Neural cell (in vitro differentiated cells): ENCODE results near the gene PLCB1. TPM values are rescaled to one million over a fixed set of nuclear protein-coding genes. Genes with fewer than 3 reads are reported as not detected.

ENCODE experiments used
- H2AFZ ChIP-seq: fragments of 200-600, 300-800 bp; sonication (generic), shearing (Covaris generic); 2 replicates; pipeline ENCODE4 v1.6.0; 2014; ENCODE audit warnings: low read depth, mild to moderate bottlenecking, antibody characterized with exemption, low read length, moderate library complexity
- H3F3A ChIP-seq: fragments of 200-600 bp; shearing (Covaris generic); 2 replicates; pipeline ENCODE4 v1.6.1; 2016; ENCODE audit warnings: mild to moderate bottlenecking, moderate library complexity, mixed read lengths, antibody characterized with exemption, low read length; ENCODE audit not compliant: insufficient read depth, poor library complexity, severe bottlenecking
- H3K27ac ChIP-seq: fragments of 200-600, 300-800 bp; sonication (generic), shearing (Covaris generic); 2 replicates; pipeline ENCODE4 v1.5.1; 2014; ENCODE audit warnings: mild to moderate bottlenecking, low read length, moderate library complexity
- H3K27me3 ChIP-seq: fragments of 300-800, 200-600 bp; sonication (generic), shearing (Covaris generic); 2 replicates; pipeline ENCODE4 v1.6.0; 2014; ENCODE audit warnings: mild to moderate bottlenecking, low read depth, low read length, moderate library complexity; ENCODE audit not compliant: insufficient read depth
- H3K36me3 ChIP-seq: fragments of 300-800, 200-600 bp; sonication (generic), shearing (Covaris generic); 2 replicates; pipeline ENCODE4 v1.5.1; 2014; ENCODE audit warnings: mild to moderate bottlenecking, antibody characterized with exemption, low read length, moderate library complexity; ENCODE audit not compliant: insufficient read depth
- H3K4me2 ChIP-seq: fragments of 300-800, 200-600 bp; sonication (generic), shearing (Covaris generic); 2 replicates; pipeline ENCODE4 v1.6.0; 2014; ENCODE audit warnings: mild to moderate bottlenecking, low read length
- H3K4me3 ChIP-seq: fragments of 300-800, 200-600 bp; sonication (generic), shearing (Covaris generic); 2 replicates; pipeline ENCODE4 v1.5.1; 2014; ENCODE audit warnings: mild to moderate bottlenecking, low read length, moderate library complexity
- H3K79me2 ChIP-seq: fragments of 200-600 bp; shearing (Covaris generic); replicated peaks from 2 replicates; pipeline ENCODE4 v1.6.0; 2014; ENCODE audit warnings: mild to moderate bottlenecking, low read length, moderate library complexity; ENCODE audit not compliant: insufficient read depth
- H3K9ac ChIP-seq: fragments of 300-800, 200-600 bp; sonication (generic), shearing (Covaris generic); 2 replicates; pipeline ENCODE4 v1.6.1; 2016; ENCODE audit warnings: mild to moderate bottlenecking, low read length, mixed read lengths
- H3K9me2 ChIP-seq: fragments of 200-600 bp; shearing (Covaris generic); 2 replicates; pipeline ENCODE4 v1.6.1; 2016; ENCODE audit warnings: mild to moderate bottlenecking, low read length, mixed read lengths; ENCODE audit not compliant: insufficient read depth
- H3K9me3 ChIP-seq: fragments of 200-600, 300-800 bp; sonication (generic), shearing (Covaris generic); 2 replicates; pipeline ENCODE4 v1.6.1; 2016; ENCODE audit warnings: mild to moderate bottlenecking, mixed run types, low read length, moderate library complexity, mixed read lengths
- H4K20me1 ChIP-seq: fragments of 200-600 bp; shearing (Covaris generic); 2 replicates; pipeline ENCODE4 v1.6.1; 2016; ENCODE audit warnings: mild to moderate bottlenecking, mixed run types; ENCODE audit not compliant: insufficient read depth
- EP300 ChIP-seq: fragments of 450-650 bp; conservative IDR thresholded peaks from 2 replicates; pipeline ENCODE4 v1.6.1; 2014; ENCODE audit warnings: antibody characterized with exemption, mild to moderate bottlenecking, moderate library complexity; ENCODE audit not compliant: poor library complexity, severe bottlenecking
- EZH2 ChIP-seq: fragments of 200-600, 300-800 bp; shearing (Covaris generic), sonication (generic); IDR thresholded peaks from 2 replicates; pipeline ENCODE4 v1.6.1; 2014; ENCODE audit warnings: antibody characterized with exemption, low read length, borderline replicate concordance, mild to moderate bottlenecking; ENCODE audit not compliant: insufficient read depth, poor library complexity, severe bottlenecking
- MXI1 ChIP-seq: fragments of 450-650 bp; conservative IDR thresholded peaks from 2 replicates; pipeline ENCODE4 v1.6.1; 2014; ENCODE audit warnings: antibody characterized with exemption, mild to moderate bottlenecking; ENCODE audit not compliant: poor library complexity, severe bottlenecking
- POLR2AphosphoS5 ChIP-seq: IDR thresholded peaks from 2 replicates; pipeline ENCODE4 v1.6.1; 2012
- RAD21 ChIP-seq: fragments of 450-650 bp; conservative IDR thresholded peaks from 2 replicates; pipeline ENCODE4 v1.6.1; 2014; ENCODE audit warnings: antibody characterized with exemption, mild to moderate bottlenecking, moderate library complexity
- REST ChIP-seq: IDR thresholded peaks from 2 replicates; pipeline ENCODE4 v1.6.1; 2012; ENCODE audit warnings: borderline replicate concordance
- SMC3 ChIP-seq: fragments of 450-650 bp; conservative IDR thresholded peaks from 2 replicates; pipeline ENCODE4 v1.6.1; 2014; ENCODE audit warnings: antibody characterized with exemption, mild to moderate bottlenecking, moderate library complexity; ENCODE audit not compliant: poor library complexity
- TAF1 ChIP-seq: IDR thresholded peaks from 2 replicates; pipeline ENCODE4 v1.6.1; 2012; ENCODE audit warnings: low read depth
- polyA plus RNA-seq: library from polyadenylated mRNA; depleted of rRNA; stranded (reverse); fragments of >200 nt; gene quantifications from 2 replicates; pipeline ENCODE4 v1.2.3, GENCODE V29; 2014
- TF ChIP-seq, protein P1 (sequence below): fragments of 450-650 bp; IDR thresholded peaks from 2 replicates; pipeline ENCODE4 v1.5.1; 2014; ENCODE audit warnings: antibody characterized with exemption, mild to moderate bottlenecking, moderate library complexity; ENCODE audit not compliant: poor library complexity, severe bottlenecking

The PLCB1 gene
- polyA plus RNA-seq, 1 donor from 2014 or later, result 11.4 TPM

DNA sequence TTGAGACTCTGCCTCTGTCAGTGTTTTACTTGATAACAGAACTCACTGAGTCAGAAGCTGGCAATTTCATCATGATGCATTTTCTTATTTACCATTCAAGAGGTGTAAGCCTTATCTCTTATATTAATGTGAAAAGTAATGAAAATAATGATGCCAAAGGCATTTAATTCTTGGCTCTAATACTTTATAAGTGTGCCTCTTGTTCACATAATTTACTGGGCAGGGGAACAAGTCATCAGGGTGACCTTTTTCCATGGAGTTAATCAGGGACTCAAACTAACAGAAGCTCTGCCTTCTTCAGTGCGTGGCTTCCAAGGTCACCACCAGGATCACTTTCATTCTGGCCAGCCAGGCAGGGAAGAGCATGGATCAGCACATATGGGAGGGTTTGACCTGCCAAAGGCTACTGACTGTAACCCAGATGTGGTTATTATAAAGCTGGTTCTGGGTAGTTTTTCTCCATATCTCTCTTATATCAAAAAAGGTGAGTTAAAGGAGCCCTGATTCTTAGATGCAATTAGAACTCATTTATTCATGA, 5.2 kb upstream of the PLCB1 start:
- Histone ChIP-seq H3K9me2 (no peaks in the 10 kb centered on the region), H3K27ac (no peak overlapping the region), H3K36me3 (no peaks in the 10 kb centered on the region), H2AFZ (no peak overlapping the region), H3K4me2 (no peak overlapping the region), H3K27me3 (no peaks in the 10 kb centered on the region), H3K9ac (no peak overlapping the region), H3K79me2 (no peaks in the 10 kb centered on the region), H4K20me1 (no peaks in the 10 kb centered on the region), H3F3A (peaks cover 2% of the 10 kb centered on the region), H3K9me3 (no peaks in the 10 kb centered on the region), H3K4me3 (no peak overlapping the region)
- TF ChIP-seq, protein P1, sequence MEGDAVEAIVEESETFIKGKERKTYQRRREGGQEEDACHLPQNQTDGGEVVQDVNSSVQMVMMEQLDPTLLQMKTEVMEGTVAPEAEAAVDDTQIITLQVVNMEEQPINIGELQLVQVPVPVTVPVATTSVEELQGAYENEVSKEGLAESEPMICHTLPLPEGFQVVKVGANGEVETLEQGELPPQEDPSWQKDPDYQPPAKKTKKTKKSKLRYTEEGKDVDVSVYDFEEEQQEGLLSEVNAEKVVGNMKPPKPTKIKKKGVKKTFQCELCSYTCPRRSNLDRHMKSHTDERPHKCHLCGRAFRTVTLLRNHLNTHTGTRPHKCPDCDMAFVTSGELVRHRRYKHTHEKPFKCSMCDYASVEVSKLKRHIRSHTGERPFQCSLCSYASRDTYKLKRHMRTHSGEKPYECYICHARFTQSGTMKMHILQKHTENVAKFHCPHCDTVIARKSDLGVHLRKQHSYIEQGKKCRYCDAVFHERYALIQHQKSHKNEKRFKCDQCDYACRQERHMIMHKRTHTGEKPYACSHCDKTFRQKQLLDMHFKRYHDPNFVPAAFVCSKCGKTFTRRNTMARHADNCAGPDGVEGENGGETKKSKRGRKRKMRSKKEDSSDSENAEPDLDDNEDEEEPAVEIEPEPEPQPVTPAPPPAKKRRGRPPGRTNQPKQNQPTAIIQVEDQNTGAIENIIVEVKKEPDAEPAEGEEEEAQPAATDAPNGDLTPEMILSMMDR, result no peak
- no peak for TF ChIP-seq REST
- no peak for TF ChIP-seq EP300
- no peak for TF ChIP-seq MXI1
- no peak for TF ChIP-seq POLR2AphosphoS5
- TF ChIP-seq TAF1, result no peak
- TF ChIP-seq RAD21, result no peak
- no peak for TF ChIP-seq EZH2
- TF ChIP-seq SMC3, result no peak

- Histone ChIP-seq H3K4me2 (no peak overlapping the region), H3K79me2 (no peaks in the 10 kb centered on the region), H2AFZ (no peak overlapping the region), H3K27ac (no peak overlapping the region), H3F3A (peaks cover 2% of the 10 kb centered on the region), H3K9ac (no peak overlapping the region), H3K27me3 (no peaks in the 10 kb centered on the region), H3K9me2 (no peaks in the 10 kb centered on the region), H3K4me3 (no peak overlapping the region), H4K20me1 (no peaks in the 10 kb centered on the region), H3K36me3 (no peaks in the 10 kb centered on the region), H3K9me3 (no peaks in the 10 kb centered on the region)
- TF ChIP-seq TAF1, result no peak
- no peak for TF ChIP-seq EZH2
- TF ChIP-seq SMC3, result no peak
Measured at GRCh38 chr20:8127553-8128255, 4.4 kb upstream of the PLCB1 start.
